ENCODE measurements around the gene KIF6.
A peak's percentile ranks its signal among the peaks of the same experiment; 100 is the strongest.

The KIF6 gene

GRCh38 chr6:39304951-39305350, 420.3 kb downstream of the KIF6 start:
- Histone ChIP-seq H3K4me3 (replicated peaks; ENCODE audit: insufficient read depth, low read length) (no peak overlapping the region), H3K27me3 (ENCODE audit: insufficient read depth, poor library complexity, severe bottlenecking) (no peaks in the 10 kb centered on the region), H3K27ac (replicated peaks) (no peak overlapping the region)
- TF ChIP-seq SPI1 (IDR thresholded peaks at IDR 0.05; ENCODE audit: borderline replicate concordance, low read depth) (no peak), POLR2AphosphoS5 (IDR thresholded peaks at IDR 0.05; ENCODE audit: low read depth) (no peak), REST (IDR thresholded peaks at IDR 0.05; ENCODE audit: insufficient replicate concordance, low read depth) (no peak), CTCF (IDR thresholded peaks at IDR 0.05; ENCODE audit: insufficient read depth, low read length) (no peak), GABPA (IDR thresholded peaks at IDR 0.05; ENCODE audit: low read depth) (no peak)
- no peak for DNase-seq (ENCODE audit: low read depth in 1 of 2, low spot score in 1 of 2)

GRCh38 chr6:39303425-39304153, 421.6 kb downstream of the KIF6 start:
- TF ChIP-seq POLR2AphosphoS5 (IDR thresholded peaks at IDR 0.05; ENCODE audit: low read depth) (no peak), CTCF (IDR thresholded peaks at IDR 0.05; ENCODE audit: insufficient read depth, low read length) (no peak), REST (IDR thresholded peaks at IDR 0.05; ENCODE audit: insufficient replicate concordance, low read depth) (no peak), GABPA (IDR thresholded peaks at IDR 0.05; ENCODE audit: low read depth) (no peak), SPI1 (IDR thresholded peaks at IDR 0.05; ENCODE audit: borderline replicate concordance, low read depth) (no peak)
- Histone ChIP-seq H3K27me3 (ENCODE audit: insufficient read depth, poor library complexity, severe bottlenecking) (no peaks in the 10 kb centered on the region), H3K27ac (replicated peaks) (no peak overlapping the region), H3K4me3 (replicated peaks; ENCODE audit: insufficient read depth, low read length) (no peak overlapping the region)
- DNase-seq (ENCODE audit: low read depth in 1 of 2, low spot score in 1 of 2): no peak

GRCh38 chr6:39302669-39303424, 422.4 kb downstream of the KIF6 start:
- TF ChIP-seq CTCF (IDR thresholded peaks at IDR 0.05; ENCODE audit: insufficient read depth, low read length): peak; percentile 87
- TF ChIP-seq POLR2AphosphoS5 (IDR thresholded peaks at IDR 0.05; ENCODE audit: low read depth): no peak
- Histone ChIP-seq H3K27me3 (ENCODE audit: insufficient read depth, poor library complexity, severe bottlenecking) (no peaks in the 10 kb centered on the region), H3K27ac (replicated peaks) (no peak overlapping the region), H3K4me3 (replicated peaks; ENCODE audit: insufficient read depth, low read length) (peak overlapping the region; percentile 1)
- DNase-seq (ENCODE audit: low read depth in 1 of 2, low spot score in 1 of 2): peak; percentile 47 to 87
